PFSK-1 (cell line): Measurements from ENCODE around the gene MOB1B.

Experiments
- FOXP2 ChIP-seq: optimal IDR thresholded peaks from 2 replicates; pipeline ENCODE3; 2011; ENCODE audit warnings: borderline replicate concordance, control low read depth, inconsistent platforms; ENCODE audit not compliant: insufficient read depth; ENCODE audit errors: extremely low read length, extremely low read depth
- POLR2AphosphoS5 ChIP-seq: IDR thresholded peaks from 2 replicates; pipeline ENCODE4 v1.6.1; 2012; ENCODE audit warnings: low read depth, mild to moderate bottlenecking, control low read depth, low read length, moderate library complexity
- REST ChIP-seq, 2 experiments: IDR thresholded peaks; 2 replicates each; pipeline versions ENCODE4 v1.6.1 to v1.8.0; 2011 to 2012; ENCODE audit warnings: low read depth in 2 of 2, low read length in 2 of 2, control low read depth in 1 of 2, inconsistent platforms in 1 of 2, mild to moderate bottlenecking in 1 of 2, moderate library complexity in 1 of 2; ENCODE audit not compliant: insufficient read depth in 1 of 2
- SIN3A ChIP-seq: IDR thresholded peaks from 2 replicates; pipeline ENCODE4 v1.6.1; 2012; ENCODE audit warnings: mild to moderate bottlenecking, low read length, moderate library complexity, borderline replicate concordance; ENCODE audit not compliant: insufficient read depth
- TAF1 ChIP-seq: IDR thresholded peaks from 2 replicates; pipeline ENCODE4 v1.6.1; 2012; ENCODE audit warnings: low read length, control low read depth, borderline replicate concordance; ENCODE audit not compliant: insufficient read depth

The MOB1B gene

GRCh38 chr4:70948665-70949260 is 46.6 kb downstream of the MOB1B start:
- TF ChIP-seq TAF1, result no peak
- TF ChIP-seq SIN3A, result no peak
- TF ChIP-seq REST (IDR thresholded peaks at IDR 0.05; ENCODE audit: insufficient read depth in 1 of 2, low read depth in 2 of 2, low read length in 2 of 2), result no peak
- no peak for TF ChIP-seq FOXP2
- no peak for TF ChIP-seq POLR2AphosphoS5

- TF ChIP-seq SIN3A, result no peak
- TF ChIP-seq TAF1, result no peak
- TF ChIP-seq POLR2AphosphoS5, result no peak
- TF ChIP-seq REST (IDR thresholded peaks at IDR 0.05; ENCODE audit: insufficient read depth in 1 of 2, low read depth in 2 of 2, low read length in 2 of 2), result no peak
- TF ChIP-seq FOXP2, result no peak
Observed at GRCh38 chr4:70954032-70954431, 51.9 kb downstream of the MOB1B start.

- TF ChIP-seq REST (IDR thresholded peaks at IDR 0.05; ENCODE audit: insufficient read depth in 1 of 2, low read depth in 2 of 2, low read length in 2 of 2), result no peak
- no peak for TF ChIP-seq TAF1
- TF ChIP-seq FOXP2, result no peak
- TF ChIP-seq POLR2AphosphoS5, result no peak
- no peak for TF ChIP-seq SIN3A
Observed at GRCh38 chr4:70956549-70957210, 54.5 kb downstream of the MOB1B start.

DNA sequence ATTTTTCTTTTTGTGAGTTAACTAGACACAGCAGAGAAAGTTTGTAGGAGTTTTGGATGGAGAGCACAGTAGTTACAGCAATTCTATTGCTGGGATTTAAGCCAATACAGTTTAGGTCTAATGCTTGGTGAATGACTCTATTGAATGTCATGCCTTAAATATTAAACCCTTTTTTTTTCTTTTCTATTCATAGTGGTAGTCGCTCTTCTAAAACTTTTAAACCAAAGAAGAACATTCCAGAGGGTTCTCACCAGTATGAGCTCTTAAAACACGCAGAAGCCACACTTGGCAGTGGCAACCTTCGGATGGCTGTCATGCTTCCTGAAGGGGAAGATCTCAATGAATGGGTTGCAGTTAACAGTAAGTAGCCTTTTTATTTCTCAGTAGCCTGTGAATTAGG is 56.5 kb downstream of the MOB1B start:
- TF ChIP-seq REST (IDR thresholded peaks at IDR 0.05; ENCODE audit: insufficient read depth in 1 of 2, low read depth in 2 of 2, low read length in 2 of 2) (no peak), FOXP2 (no peak), SIN3A (no peak), POLR2AphosphoS5 (no peak), TAF1 (no peak)
